GM18517 (cell line): ENCODE measurements around the gene SRP19.
"Not testable (repeated sequence)": the region's sequence is repeated elsewhere in the genome, so short reads cannot be mapped to it uniquely, and the experiment has no call there.

ENCODE experiments used
- ATAC-seq: cut with Tn5 transposase; IDR thresholded peaks from one replicate; pipeline ENCODE4 v1.9.1; 2021; ENCODE audit warnings: mild to moderate bottlenecking, moderate library complexity; ENCODE audit not compliant: unreplicated experiment

The SRP19 gene

DNA sequence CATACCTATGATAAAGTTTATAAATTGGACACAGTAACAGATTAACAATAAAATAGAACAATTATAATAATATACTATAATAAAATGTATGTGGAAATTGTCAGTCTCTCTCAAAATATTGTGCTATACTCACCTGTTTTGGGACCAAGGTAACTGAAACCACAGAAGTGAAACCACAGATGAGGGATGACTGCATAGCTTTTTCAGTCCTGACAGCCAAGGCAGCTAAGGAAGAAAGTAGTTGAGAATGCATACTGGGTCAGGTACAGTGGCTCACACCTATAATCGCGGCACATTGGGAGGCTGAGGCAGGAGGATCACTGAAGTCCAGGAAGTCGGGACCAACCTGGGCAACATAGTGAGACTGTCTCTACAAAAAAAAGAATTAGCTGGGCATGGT is 8.9 kb downstream of the SRP19 start:
- peak; percentile 74 for ATAC-seq

- ATAC-seq = no peak
Observed at GRCh38 chr5:112870966-112871365, 9.9 kb downstream of the SRP19 start.

- ATAC-seq = no peak
Observed at GRCh38 chr5:112876362-112876761, 15.3 kb downstream of the SRP19 start.

DNA sequence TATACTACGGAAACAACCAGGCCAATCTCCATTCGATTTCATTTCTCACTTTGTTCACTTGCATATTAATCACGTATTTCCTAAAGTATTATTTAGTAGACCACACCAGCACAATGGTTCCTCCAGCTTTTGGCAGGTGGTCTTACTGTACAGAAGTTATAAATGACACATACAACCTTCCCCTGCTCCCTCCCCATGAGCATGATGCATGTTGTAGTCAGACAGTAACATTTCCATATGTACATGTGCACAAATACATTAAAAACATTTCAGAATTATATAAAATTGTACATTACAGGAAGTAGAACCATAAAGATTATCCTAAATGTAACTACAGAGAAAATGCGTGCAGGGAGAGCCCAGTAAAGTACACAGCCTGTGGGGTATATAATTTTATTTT is 17.0 kb downstream of the SRP19 start:
- ATAC-seq = no peak

GRCh38 chr5:112878760-112879159 is 17.7 kb downstream of the SRP19 start:
- ATAC-seq = peak; percentile 54

DNA sequence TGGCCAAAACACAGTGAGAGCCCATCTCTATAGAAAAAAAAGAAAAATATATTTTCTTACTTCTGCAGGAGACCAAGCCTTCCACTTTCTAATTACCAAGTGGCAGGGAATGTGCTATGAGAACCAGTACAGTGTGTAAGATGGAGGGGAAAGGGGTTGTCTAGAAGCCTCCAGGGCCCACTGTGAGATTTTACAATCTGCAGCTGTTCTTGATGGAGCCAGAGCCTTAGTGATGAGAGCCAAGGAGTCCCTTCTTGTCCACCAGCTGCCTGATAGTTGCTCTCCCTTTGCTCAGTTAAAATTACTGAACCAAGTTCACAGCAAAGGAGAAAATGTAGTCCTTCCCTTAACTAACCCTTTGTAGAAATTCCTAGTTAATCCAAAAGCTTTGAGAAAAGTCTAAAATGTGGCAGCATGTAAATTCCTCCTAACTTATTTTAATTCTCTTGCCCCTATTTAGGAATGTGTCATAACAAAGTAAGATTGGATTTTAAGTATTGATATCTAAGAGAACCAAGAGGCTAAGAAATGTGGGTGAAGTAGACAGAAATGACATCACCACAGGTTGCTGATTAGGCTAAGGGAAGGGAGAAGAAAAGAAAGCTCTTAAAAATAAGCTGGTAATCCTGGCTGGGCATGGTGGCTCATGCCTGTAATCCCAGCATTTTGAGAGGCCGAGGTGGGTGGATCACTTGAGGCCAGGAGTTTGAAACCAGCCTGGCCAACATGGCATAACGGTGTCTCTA is 19.3 kb downstream of the SRP19 start:
- ATAC-seq = no peak

GRCh38 chr5:112883192-112883591 is 22.1 kb downstream of the SRP19 start:
- no peak for ATAC-seq

DNA sequence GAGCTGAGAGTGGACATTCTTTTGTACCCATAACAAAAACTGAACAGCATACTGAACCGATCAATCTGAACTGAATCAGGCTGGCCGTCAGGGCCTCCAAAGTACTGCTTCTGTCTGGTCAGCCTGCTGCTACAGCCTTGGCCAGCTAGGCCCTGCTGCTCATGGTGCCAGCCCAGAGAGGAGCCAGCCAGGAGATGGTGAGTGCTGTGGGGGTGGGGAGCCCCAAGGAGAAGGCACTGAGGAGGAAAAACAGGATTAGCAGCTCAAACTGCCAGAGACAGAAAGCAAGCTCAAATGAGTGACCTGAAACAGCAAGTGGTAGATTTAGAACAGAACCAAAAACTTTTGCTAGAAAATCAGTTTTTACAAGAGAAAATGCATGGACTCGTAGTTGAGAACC is 23.9 kb downstream of the SRP19 start:
- ATAC-seq = no peak

- ATAC-seq = no peak
Observed at GRCh38 chr5:112886975-112887374, 25.9 kb downstream of the SRP19 start.

- ATAC-seq = not testable (repeated sequence)
Observed at GRCh38 chr5:112892066-112892465, 31.0 kb downstream of the SRP19 start.

GRCh38 chr5:112892776-112893175 is 31.7 kb downstream of the SRP19 start:
- ATAC-seq = no peak

GRCh38 chr5:112895682-112896081 is 34.6 kb downstream of the SRP19 start:
- no peak for ATAC-seq

DNA sequence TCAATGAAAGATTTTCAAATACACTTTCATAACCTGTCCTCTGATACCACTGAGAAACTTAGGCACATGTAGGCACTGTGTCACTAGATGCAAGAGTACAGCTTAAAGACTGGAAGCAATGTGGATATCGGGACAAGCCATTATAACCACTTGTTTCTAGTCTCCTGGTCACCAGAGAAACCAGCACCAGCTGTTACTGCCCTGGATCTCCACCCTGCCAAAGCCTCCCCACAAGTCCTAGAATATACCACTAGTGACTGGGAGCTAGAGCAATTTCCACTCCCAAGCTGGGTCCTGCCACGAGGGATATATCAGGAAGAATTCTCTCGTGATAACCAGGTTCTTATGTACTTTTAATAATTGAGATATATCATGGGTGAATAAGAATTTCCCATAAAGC is 41.5 kb downstream of the SRP19 start:
- no peak for ATAC-seq

- ATAC-seq = not testable (repeated sequence)
Observed at GRCh38 chr5:112904996-112905395, 43.9 kb downstream of the SRP19 start.

- no peak for ATAC-seq
Observed at GRCh38 chr5:112906637-112907036, 45.5 kb downstream of the SRP19 start.

GRCh38 chr5:112907166-112907631 is 46.1 kb downstream of the SRP19 start:
- ATAC-seq = no peak

GRCh38 chr5:112908854-112909253 is 47.8 kb downstream of the SRP19 start:
- no peak for ATAC-seq

GRCh38 chr5:112910529-112910928 is 49.4 kb downstream of the SRP19 start:
- no peak for ATAC-seq

- no peak for ATAC-seq
Observed at GRCh38 chr5:112914584-112914983, 53.5 kb downstream of the SRP19 start.

DNA sequence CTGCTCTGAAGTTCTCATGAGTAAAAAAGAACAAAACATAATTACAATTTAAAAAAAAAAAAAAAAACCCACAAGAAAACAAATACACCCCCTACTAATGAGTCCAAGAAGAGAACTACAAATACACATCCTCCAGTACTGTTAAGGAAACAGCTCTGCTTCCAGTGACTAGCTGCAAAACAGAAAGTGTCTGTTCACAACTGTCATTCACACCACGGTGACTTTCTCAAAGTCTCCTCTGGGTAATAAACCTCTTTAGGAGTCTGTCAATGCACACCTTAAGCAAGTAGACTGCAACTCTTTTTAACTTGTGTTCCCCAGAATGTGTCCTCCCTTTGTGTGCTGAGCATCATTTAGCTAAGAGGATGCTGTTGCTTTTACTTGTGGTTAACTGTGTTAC is 54.7 kb downstream of the SRP19 start:
- no peak for ATAC-seq

DNA sequence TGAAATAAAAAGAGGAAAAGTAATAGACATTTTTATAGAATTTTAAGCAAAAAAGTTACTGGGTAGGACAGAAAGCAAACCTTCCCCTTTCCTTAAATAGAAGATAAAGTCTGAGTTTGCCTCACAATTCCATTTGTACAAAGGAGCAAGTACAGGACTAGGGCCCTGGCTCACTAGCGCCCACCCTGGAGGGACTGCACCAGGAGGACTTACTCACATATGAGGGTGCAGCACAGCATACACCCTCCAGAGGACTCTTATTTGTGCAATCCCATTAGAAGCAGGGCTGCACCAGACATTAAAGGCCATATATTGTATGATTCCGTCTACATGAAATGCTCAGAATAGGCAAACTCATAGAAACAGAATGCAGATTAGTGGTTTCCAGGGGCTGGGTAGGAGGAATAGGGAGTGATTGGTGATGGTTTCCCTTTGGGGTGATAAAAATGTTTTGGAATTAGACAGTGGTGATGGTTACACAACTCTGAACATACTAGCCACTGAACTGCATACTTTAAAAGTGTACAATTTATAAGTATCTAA is 56.4 kb downstream of the SRP19 start:
- ATAC-seq = no peak

DNA sequence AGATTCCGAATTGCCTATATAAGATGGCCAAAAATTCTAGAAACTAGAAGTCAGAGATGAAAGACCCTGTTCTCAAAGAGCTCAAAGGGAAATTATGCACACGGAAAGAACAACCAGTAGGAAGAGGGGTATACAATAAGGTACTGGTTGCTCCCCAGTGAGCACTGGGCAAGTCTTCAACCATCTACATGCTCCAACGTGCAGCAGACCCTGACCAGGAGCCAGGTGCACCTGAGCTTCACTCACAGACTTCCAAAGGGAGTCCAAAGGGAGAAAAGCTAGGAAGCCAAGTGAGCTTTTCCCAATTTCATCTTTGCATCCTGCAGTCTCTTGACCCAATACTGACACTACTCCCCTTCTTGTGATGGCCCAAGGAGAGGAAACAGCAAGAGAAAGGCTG is 57.0 kb downstream of the SRP19 start:
- no peak for ATAC-seq

GRCh38 chr5:112918679-112919078 is 57.6 kb downstream of the SRP19 start:
- ATAC-seq = no peak
